Dedifferentiated amniotic fluid mesenchymal stem cell (primary cell): Measurements from ENCODE around the gene TOR1AIP2.
"Not testable (repeated sequence)": the region's sequence is repeated elsewhere in the genome, so short reads cannot be mapped to it uniquely, and the experiment has no call there.

ENCODE experiments used
- DNase-seq: peaks from one replicate; pipeline ENCODE4 v3.0.0-alpha.2; 2016; ENCODE audit errors: extremely low spot score

Gene TOR1AIP2

GRCh38 chr1:179875596-179876299 lies 1.9 kb downstream of the TOR1AIP2 start:
- DNase-seq = no peak

GRCh38 chr1:179873438-179873851 lies 4.2 kb downstream of the TOR1AIP2 start:
- DNase-seq = no peak

GRCh38 chr1:179872558-179872957 lies 5.0 kb downstream of the TOR1AIP2 start:
- DNase-seq = no peak

GRCh38 chr1:179871940-179872339 lies 5.7 kb downstream of the TOR1AIP2 start:
- no peak for DNase-seq

GRCh38 chr1:179870870-179871269 lies 6.7 kb downstream of the TOR1AIP2 start:
- no peak for DNase-seq

- DNase-seq = no peak
Observed at GRCh38 chr1:179867493-179868330, 9.9 kb downstream of the TOR1AIP2 start.

GRCh38 chr1:179866616-179867015 lies 11.0 kb downstream of the TOR1AIP2 start:
- no peak for DNase-seq

- DNase-seq = no peak
Observed at GRCh38 chr1:179865377-179865776, 12.2 kb downstream of the TOR1AIP2 start.

GRCh38 chr1:179860652-179861051 lies 17.0 kb downstream of the TOR1AIP2 start:
- DNase-seq = no peak

- DNase-seq = no peak
Observed at GRCh38 chr1:179857009-179857408, 20.6 kb downstream of the TOR1AIP2 start.

GRCh38 chr1:179856296-179856695 lies 21.3 kb downstream of the TOR1AIP2 start:
- DNase-seq = no peak

- DNase-seq = not testable (repeated sequence)
Observed at GRCh38 chr1:179855831-179856230, 21.8 kb downstream of the TOR1AIP2 start.

- DNase-seq = no peak
Observed at GRCh38 chr1:179853102-179853501, 24.5 kb downstream of the TOR1AIP2 start.

- DNase-seq = no peak
Observed at GRCh38 chr1:179848233-179848632, 29.4 kb downstream of the TOR1AIP2 start.

GRCh38 chr1:179840107-179840506 lies 37.5 kb downstream of the TOR1AIP2 start:
- no peak for DNase-seq

- DNase-seq = not testable (repeated sequence)
Observed at GRCh38 chr1:179836686-179837445, 40.7 kb downstream of the TOR1AIP2 start.

GRCh38 chr1:179831852-179832699 lies 45.5 kb downstream of the TOR1AIP2 start:
- no peak for DNase-seq

GRCh38 chr1:179831225-179831624 lies 46.4 kb downstream of the TOR1AIP2 start:
- DNase-seq = no peak

- no peak for DNase-seq
Observed at GRCh38 chr1:179828554-179829110, 49.0 kb downstream of the TOR1AIP2 start.

GRCh38 chr1:179826626-179827280 lies 50.9 kb downstream of the TOR1AIP2 start:
- DNase-seq = no peak
